Heart left ventricle (tissue), 16 donors: Measurements from ENCODE around the gene VKORC1L1. TPM values are rescaled to one million over a fixed set of nuclear protein-coding genes. Genes with fewer than 3 reads are reported as not detected.
"Not testable (repeated sequence)": the region's sequence is repeated elsewhere in the genome, so short reads cannot be mapped to it uniquely, and the experiment has no call there.

Source experiments
- ATAC-seq, 4 donors: fragments of 200-7000 bp; cut with Tn5 transposase; one replicate each; pipeline ENCODE4 v1.9.1; 2020 to 2022; ENCODE audit warnings: moderate library complexity in 4 of 4, mild to moderate bottlenecking in 3 of 4, moderate number of reproducible peaks in 1 of 4
- DNase-seq, 5 donors: peaks; one replicate each; pipeline ENCODE4 v3.0.0-alpha.2; 2020
- H3K27ac ChIP-seq, 12 donors: fragments of 200-600 bp; sonication (generic) in 4 of 12; one replicate each; pipeline versions ENCODE4 v1.5.0 to v1.8.0; 2016 to 2022; ENCODE audit warnings: mild to moderate bottlenecking in 2 of 12
- H3K27me3 ChIP-seq, 9 donors: fragments of 200-600 bp; sonication (generic) in 2 of 9; one replicate each; pipeline versions ENCODE4 v1.5.1 to v1.8.0; 2016 to 2022; ENCODE audit warnings: mild to moderate bottlenecking in 3 of 9
- H3K36me3 ChIP-seq, 9 donors: fragments of 200-600 bp; sonication (generic) in 2 of 9; one replicate each; pipeline versions ENCODE4 v1.5.0 to v1.8.0; 2018 to 2022; ENCODE audit warnings: mild to moderate bottlenecking in 2 of 9
- H3K4me1 ChIP-seq, 12 donors: fragments of 200-600 bp; sonication (generic) in 4 of 12; one replicate each; pipeline versions ENCODE4 v1.5.0 to v1.8.0; 2016 to 2022; ENCODE audit warnings: mild to moderate bottlenecking in 3 of 12
- H3K4me3 ChIP-seq, 12 donors: fragments of 200-600 bp; sonication (generic) in 4 of 12; one replicate each; pipeline versions ENCODE4 v1.5.0 to v1.8.0; 2017 to 2022; ENCODE audit warnings: mild to moderate bottlenecking in 9 of 12, moderate library complexity in 4 of 12
- H3K9me3 ChIP-seq, 12 donors: fragments of 200-600 bp; sonication (generic) in 4 of 12; one replicate each; pipeline versions ENCODE4 v1.5.0 to v1.8.0; 2016 to 2022; ENCODE audit warnings: mild to moderate bottlenecking in 1 of 12
- POLR2A ChIP-seq, 2 donors: fragments of 450-650 bp; IDR thresholded peaks; one replicate each; pipeline ENCODE4 v1.6.1; 2017; ENCODE audit warnings: antibody characterized with exemption in 2 of 2, mild to moderate bottlenecking in 2 of 2, moderate library complexity in 2 of 2
- WGBS, 4 donors: extraction: QIAGEN DNeasy Blood & Tissue Kit in 2 of 4; methylation state at CpG; one replicate each; pipeline versions ENCODE4 v1.1.5 to v1.1.7; 2013 to 2018; 5-methylcytosine and 5-hydroxymethylcytosine counted together
- intact Hi-C, 10 donors: fragments of 100-400 bp; cut with DNase I; formaldehyde crosslinking; loops; one replicate each; pipeline versions ENCODE4 v1.11.1 to v1.14.2; 2022
- polyA plus RNA-seq, 2 donors: library from polyadenylated mRNA; stranded (reverse); fragments of 200-250 nt; gene quantifications; one replicate each; pipeline ENCODE4 v1.2.3, GENCODE V29; 2013
- total RNA-seq, 9 donors: library from RNA; depleted of rRNA in 2 of 9; stranded (reverse); fragments of >200 nt in 2 of 9; fragmentation: NEBNext Ultra II Directional in 3 of 9; extraction: Animal tissue kit (Norgen Biotek cat#: 25700) in 3 of 9; gene quantifications; one replicate each; pipeline versions ENCODE4 v1.1.0 to v1.2.4, GENCODE V29; 2016 to 2023
- TF ChIP-seq, protein P1 (sequence below), 12 donors: fragments of 200-600 bp; sonication (generic) in 4 of 12; IDR thresholded peaks; one replicate each; pipeline versions ENCODE4 v1.5.0 to v1.8.0; 2018 to 2022; ENCODE audit warnings: antibody characterized with exemption in 12 of 12, mild to moderate bottlenecking in 5 of 12
- donor health status: ischemic (EF 13 %, LVEDD 7.1; RV severe dilation, severe dysfunction).
- donor health status: healthy with polysubstance abuse.
- donor health status: DM: no; HTN: yes; CAD: no.
- donor health status: DM: no; HTN: no; CAD: no.
- donor health status: ischemic (EF 25% LVEDD 6.9; RV normal size, moderate dysfunction).
- donor health status: ischemic (EF 25% LVEDD 5.7; RV mildly dilated, moderate dysfunction).
- donor health status: healthy.
- donor health status: DM: yes; HTN: yes; CAD: no.
- donor health status: ischemic (EF 35%, LVEDD 5.7; RV mildly dilated, moderate dysfunction).
- donor health status: nonischemic (EF 11% LVEDD 7.7; RV severe dilation, severe dysfunction).
- donor health status: DM: yes; HTN: yes; CAD: no.
- donor health status: PGD.
- donor health status: ischemic (EF 29% LVEDD 5.4; RV normal size, mild dysfunction).
- donor health status: nonischemic (EF 23%, LVEDD 6.1; RV moderate dilation, normal function).

Gene VKORC1L1
- total and polyA plus RNA-seq, 11 donors: 5.0 to 24.9 (median 18.6) TPM

DNA sequence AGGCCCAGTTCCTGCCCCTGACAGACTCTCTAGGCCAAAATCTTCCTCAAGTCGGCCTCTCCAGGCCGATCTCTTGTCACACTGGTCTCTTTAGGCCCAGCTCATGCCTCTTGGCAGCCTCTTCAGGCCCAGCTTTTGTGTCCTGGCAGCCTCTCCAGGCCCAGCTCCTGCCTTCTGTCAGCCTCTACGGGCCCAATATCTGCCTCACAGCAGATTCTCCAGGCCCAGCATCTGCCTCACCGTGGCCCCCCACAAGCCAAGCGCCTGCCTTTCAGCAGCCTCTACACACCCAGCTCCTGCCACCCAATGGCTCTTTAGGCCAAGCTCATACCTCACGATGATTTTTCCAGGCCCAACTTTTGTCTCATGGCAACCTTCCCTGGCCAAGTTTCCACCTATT is 33.0 kb upstream of the VKORC1L1 start:
- no peak overlapping the region for H3K27ac ChIP-seq

DNA sequence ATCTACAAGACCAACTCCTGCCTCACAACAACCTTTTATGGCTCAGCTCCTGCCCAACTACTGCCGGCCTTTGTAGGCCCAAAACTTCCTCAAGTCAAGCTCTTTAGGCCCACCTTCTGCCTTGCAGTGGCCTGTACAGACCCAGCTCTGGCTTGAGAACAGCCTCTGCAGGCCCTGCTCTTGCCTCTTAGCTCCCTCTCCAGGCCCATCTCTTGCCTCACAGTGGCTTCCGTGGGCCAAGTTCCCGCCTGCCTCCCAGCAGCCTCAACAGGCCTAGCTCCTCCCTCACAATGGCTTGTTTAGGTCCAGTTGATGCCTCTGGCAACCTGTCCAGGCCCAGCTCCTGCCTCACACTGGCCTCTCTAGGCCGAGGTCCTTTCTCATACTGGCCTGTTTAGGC is 32.4 kb upstream of the VKORC1L1 start:
- peak in 1 of 4 donors; percentile 48 for ATAC-seq
- H3K36me3 ChIP-seq: no peaks in the 10 kb centered on the region
- DNase-seq: no peak
- H3K27me3 ChIP-seq: no peaks in the 10 kb centered on the region
- no peak for TF ChIP-seq POLR2A (IDR thresholded peaks at IDR 0.05)
- TF ChIP-seq, protein P1, sequence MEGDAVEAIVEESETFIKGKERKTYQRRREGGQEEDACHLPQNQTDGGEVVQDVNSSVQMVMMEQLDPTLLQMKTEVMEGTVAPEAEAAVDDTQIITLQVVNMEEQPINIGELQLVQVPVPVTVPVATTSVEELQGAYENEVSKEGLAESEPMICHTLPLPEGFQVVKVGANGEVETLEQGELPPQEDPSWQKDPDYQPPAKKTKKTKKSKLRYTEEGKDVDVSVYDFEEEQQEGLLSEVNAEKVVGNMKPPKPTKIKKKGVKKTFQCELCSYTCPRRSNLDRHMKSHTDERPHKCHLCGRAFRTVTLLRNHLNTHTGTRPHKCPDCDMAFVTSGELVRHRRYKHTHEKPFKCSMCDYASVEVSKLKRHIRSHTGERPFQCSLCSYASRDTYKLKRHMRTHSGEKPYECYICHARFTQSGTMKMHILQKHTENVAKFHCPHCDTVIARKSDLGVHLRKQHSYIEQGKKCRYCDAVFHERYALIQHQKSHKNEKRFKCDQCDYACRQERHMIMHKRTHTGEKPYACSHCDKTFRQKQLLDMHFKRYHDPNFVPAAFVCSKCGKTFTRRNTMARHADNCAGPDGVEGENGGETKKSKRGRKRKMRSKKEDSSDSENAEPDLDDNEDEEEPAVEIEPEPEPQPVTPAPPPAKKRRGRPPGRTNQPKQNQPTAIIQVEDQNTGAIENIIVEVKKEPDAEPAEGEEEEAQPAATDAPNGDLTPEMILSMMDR (IDR thresholded peaks at IDR 0.05): peak in 1 of 12 donors; percentile 7
- no peak overlapping the region for H3K27ac ChIP-seq
- no peak overlapping the region for H3K4me3 ChIP-seq
- no peaks in the 10 kb centered on the region for H3K9me3 ChIP-seq
- no peaks in the 10 kb centered on the region for H3K4me1 ChIP-seq
- intact Hi-C loops: no loop called here
- 85 to 100% (median 97%) methylated on average over 4 of the region's 4 CpGs for WGBS, 4 donors

More for the DNA sequence above, 33.0 kb upstream of the VKORC1L1 start:
- H3K27me3 ChIP-seq: no peaks in the 10 kb centered on the region
- no peaks in the 10 kb centered on the region for H3K9me3 ChIP-seq
- no peak for DNase-seq
- WGBS, 4 donors: 90 to 93% (median 91%) methylated on average over 6 of the region's 6 CpGs
- intact Hi-C loops: no loop called here
- no peaks in the 10 kb centered on the region for H3K4me1 ChIP-seq
- no peaks in the 10 kb centered on the region for H3K36me3 ChIP-seq
- no peak for ATAC-seq
- no peak for TF ChIP-seq POLR2A (IDR thresholded peaks at IDR 0.05)
- TF ChIP-seq, protein P1 (IDR thresholded peaks at IDR 0.05): no peak
- H3K4me3 ChIP-seq: no peak overlapping the region

DNA sequence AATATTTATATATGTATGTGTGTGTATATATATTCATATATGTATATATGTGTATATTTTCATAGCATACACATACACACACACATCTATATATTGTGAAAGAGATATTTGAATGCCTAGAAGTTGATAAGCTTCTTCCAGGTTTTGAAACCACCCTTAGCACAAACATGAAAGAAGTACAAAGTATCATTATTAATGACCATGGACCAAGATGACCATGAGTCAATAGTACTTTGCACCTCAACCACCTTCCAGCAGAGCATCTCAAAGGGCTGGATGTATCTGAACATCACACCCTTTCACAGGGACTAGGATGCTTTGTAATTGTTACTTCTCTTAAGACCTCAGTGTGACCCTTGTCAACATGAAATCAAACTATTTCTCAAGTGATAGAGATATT is 29.3 kb upstream of the VKORC1L1 start:
- H3K27ac ChIP-seq, H3K27me3 ChIP-seq, DNase-seq, H3K9me3 ChIP-seq, intact Hi-C loops, H3K36me3 ChIP-seq, H3K4me1 ChIP-seq, H3K4me3 ChIP-seq, ATAC-seq: not testable (repeated sequence)

DNA sequence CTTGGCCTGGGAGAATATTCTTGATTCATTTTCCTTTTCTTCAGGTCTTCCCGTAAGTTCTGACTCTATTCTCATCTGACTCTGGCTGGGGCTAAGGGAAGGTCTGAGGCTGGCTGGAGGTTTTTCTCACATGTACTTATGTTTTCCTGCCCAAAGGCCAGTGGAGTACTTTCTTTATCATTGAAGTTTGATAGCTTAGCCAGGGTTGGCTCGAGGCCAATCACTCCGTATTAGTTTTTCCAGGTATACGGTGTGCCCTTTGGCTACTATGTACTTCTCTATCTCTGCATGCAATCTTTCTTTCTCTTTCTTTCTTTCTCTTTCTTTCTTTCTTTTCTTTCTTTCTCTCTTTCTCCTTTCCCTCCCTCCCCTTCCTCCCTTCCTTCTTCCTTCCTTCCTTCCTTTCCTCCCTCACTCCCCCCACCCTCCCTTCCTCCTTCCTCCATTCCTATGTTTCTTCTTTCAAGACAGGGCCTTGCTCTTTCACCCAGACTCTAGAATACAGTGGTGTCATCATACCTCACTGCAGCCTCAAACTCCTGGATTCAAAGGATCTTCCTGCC is 26.8 kb upstream of the VKORC1L1 start:
- WGBS, 4 donors: 39 to 52% (median 45%) methylated on average over 4 of the region's 4 CpGs
- DNase-seq (no peak), ATAC-seq (no peak)
- intact Hi-C loops: no loop called here
- H3K4me1 ChIP-seq: no peaks in the 10 kb centered on the region
- no peak overlapping the region for H3K4me3 ChIP-seq
- H3K27me3 ChIP-seq: no peaks in the 10 kb centered on the region
- H3K9me3 ChIP-seq: no peaks in the 10 kb centered on the region
- no peak overlapping the region for H3K27ac ChIP-seq
- no peak for TF ChIP-seq POLR2A (IDR thresholded peaks at IDR 0.05)
- TF ChIP-seq, protein P1 (IDR thresholded peaks at IDR 0.05): no peak
- H3K36me3 ChIP-seq: no peaks in the 10 kb centered on the region

DNA sequence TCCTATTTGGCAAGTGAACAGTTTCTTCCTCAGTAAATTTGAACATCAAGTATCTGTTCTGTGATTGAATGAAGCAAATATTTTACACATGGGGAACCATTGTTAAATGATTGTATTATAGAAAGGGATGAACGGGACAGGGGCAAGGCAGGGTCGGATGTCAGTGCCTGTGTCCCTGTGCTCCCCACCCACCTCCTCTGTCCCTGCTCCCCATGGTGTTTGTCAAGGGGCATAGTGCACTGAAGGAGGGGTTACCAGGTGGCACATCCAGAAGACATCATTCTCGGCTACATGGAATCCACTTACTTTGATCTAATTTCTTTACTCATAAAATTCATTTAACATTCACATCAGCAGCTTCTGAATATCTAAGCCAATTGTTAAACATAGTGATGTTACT is 19.4 kb upstream of the VKORC1L1 start:
- intact Hi-C loops, H3K27me3 ChIP-seq: not testable (repeated sequence)
- WGBS, 4 donors: 79 to 85% (median 79%) methylated on average over 3 of the region's 3 CpGs

DNA sequence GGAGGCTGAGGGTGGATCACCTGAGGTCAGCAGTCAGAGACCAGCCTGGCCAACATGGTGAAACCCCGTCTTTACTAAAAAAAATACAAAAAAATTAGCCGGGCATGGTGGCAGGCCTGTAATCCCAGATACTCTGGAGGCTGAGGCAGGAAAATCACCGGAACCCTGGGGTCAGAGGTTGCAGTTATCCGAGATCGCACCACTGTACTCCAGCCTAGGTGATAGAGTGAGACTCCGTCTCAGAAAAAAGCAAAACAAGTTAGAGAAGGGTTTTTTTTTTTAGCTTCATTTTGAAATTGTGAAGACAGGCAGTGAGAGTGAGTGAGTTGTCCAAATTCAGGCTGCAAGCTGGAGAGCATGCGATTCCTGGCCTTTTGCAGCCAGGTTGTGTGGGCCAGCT is 19.0 kb upstream of the VKORC1L1 start:
- H3K27me3 ChIP-seq, ATAC-seq, DNase-seq, H3K27ac ChIP-seq, H3K4me3 ChIP-seq, H3K4me1 ChIP-seq, H3K36me3 ChIP-seq, intact Hi-C loops, H3K9me3 ChIP-seq: not testable (repeated sequence)
- whole genome bisulfite sequencing, 4 donors: 78 to 85% (median 80%) methylated on average over 7 of the region's 7 CpGs

More for the DNA sequence above, 19.4 kb upstream of the VKORC1L1 start:
- H3K4me1 ChIP-seq, DNase-seq, H3K27ac ChIP-seq, H3K9me3 ChIP-seq, H3K4me3 ChIP-seq, H3K36me3 ChIP-seq, ATAC-seq: not testable (repeated sequence)

DNA sequence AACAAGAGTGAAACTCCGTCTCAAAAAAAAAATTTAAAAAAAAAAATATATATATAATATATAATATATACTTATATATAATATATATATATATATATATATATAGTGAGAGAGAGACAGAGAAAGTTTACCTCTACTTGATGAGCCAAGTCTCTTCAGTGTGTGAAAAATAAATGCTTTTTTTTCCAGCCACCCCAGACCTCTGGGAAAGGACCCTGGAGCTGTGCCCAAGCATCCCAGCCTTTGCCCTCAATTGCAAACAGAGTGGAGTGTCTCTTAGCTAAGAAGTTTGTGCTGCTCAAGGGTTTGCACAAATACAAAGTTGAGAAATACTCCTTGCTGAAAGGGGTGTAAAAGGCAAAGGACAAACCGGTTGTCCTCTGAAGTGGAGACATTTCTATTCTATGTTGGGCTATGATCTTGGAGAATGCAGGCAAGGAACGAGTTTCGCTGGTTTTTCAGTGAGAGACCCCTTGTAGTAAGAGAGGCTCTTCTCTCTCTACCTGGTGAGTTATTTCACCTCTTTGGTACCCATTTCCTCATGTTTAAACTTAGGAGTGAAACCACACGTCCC is 15.5 kb upstream of the VKORC1L1 start:
- H3K4me3 ChIP-seq, DNase-seq, H3K9me3 ChIP-seq, ATAC-seq, H3K36me3 ChIP-seq, intact Hi-C loops, H3K27me3 ChIP-seq, H3K4me1 ChIP-seq, H3K27ac ChIP-seq: not testable (repeated sequence)
- WGBS, 4 donors: 45 to 75% (median 72%) methylated on average over 2 to 4 of the region's 5 CpGs

DNA sequence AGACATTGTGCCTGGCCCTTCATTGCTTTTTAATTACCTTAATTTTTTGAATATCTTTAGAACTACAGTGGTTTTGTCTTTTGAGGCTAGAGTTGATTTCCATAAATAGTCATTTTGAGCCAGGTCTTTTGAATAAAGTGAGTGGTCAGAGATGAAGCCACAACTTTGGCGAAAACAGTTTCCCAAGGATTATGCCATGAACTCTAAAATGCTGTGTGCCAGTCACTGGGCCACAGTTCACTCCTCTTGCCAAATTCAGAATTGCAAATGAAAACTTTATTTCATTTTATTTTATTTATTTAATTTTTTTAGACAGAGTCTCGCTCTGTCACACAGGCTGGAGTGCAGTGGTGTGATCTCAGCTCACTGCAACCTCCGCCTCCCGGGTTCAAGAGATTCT is 14.2 kb upstream of the VKORC1L1 start:
- H3K4me3 ChIP-seq, H3K9me3 ChIP-seq, H3K27me3 ChIP-seq, DNase-seq, intact Hi-C loops, ATAC-seq, H3K27ac ChIP-seq, H3K36me3 ChIP-seq, H3K4me1 ChIP-seq: not testable (repeated sequence)
- 97 to 98% (median 97%) methylated on average over 4 of the region's 4 CpGs for WGBS, 4 donors
